Activated T-cell treated with anti-CD3 and anti-CD28 coated beads, Interleukin-2, amount 50 U/mL, for 1 hour (primary cell): Measurements from ENCODE around the gene OSBPL9.
"Not testable (repeated sequence)": the region's sequence is repeated elsewhere in the genome, so short reads cannot be mapped to it uniquely, and the experiment has no call there.

Experiments used
- DNase-seq: peaks from one replicate; pipeline ENCODE4 v3.0.0-alpha.2; 2020

Gene OSBPL9

DNA sequence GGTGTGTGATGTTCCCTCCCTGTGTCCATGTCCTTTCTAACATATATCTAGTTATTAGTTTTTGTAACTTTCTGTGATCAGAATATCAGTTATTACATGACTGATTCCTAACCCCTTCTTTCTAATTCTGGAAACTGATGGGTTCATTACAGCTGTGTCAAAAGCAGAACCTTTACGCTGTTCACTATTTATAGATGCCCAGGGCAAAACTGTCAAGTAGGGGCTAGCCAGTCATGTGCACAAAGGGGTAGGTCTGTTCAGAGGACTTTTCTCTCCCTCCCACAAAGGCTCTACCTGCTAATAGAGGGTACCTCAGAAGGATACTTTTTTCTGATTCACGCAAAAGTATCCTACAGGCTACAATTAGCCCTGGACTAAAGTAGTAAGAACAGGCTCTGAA, 182.5 kb downstream of the OSBPL9 start:
- no peak for DNase-seq

DNA sequence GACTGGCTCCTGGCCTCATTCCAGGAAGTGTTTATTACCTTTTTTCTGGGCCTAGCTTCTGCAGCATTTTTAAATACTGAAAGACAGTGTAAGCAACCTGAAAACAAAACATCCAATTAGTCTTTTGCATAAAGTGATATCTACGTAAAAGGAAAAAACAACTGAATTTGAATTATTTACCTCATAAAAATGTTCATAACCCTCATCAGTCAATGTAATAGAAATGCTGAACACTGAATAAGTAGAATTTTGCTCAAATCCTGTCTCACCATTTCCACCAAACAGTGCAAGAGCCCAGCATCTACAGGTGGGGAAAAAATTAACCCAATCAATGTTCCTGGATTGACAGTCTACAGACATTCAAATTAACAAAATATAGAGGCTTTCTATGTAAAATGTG, 197.6 kb downstream of the OSBPL9 start:
- DNase-seq, result no peak

GRCh38 chr1:51818487-51818886, 201.6 kb downstream of the OSBPL9 start:
- DNase-seq, result no peak

GRCh38 chr1:51819021-51819420, 202.1 kb downstream of the OSBPL9 start:
- not testable (repeated sequence) for DNase-seq

DNA sequence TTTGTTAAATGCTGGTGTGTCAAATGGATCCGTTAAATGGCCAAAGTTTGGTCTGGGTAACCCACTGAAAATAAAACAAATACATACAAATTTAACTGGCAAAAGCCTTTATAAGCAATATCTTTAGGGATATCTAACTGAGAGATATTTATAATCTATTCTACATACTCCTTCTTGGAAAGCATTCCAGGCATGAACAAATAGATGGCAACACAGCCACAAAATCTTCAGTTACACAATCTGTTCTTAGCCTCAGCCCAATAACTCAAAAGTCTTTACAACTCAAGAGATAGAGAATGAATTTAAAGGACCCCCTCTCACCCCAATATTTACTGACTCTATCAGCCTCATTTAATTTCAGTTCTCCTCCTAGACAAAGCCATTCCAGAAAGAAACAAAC, 202.9 kb downstream of the OSBPL9 start:
- DNase-seq, result no peak

DNA sequence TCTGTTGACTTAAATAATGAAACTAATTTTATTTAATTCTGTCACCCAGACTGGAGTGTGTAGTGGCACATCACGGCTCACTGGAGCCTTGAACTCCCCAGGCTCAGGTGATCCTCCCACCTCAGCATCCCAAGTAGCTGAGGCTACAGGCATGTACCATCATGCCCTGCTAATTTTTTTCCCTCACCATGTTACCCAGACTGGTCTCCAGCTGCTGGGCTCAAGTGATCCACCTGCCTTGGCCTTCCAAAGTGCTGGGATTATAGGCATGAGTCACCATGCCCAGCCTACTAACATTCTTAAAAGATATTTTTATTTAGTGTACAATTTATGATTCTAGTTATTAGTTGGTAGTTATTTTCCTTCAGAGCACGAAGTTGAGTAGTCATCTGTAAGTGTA, 212.2 kb downstream of the OSBPL9 start:
- no peak for DNase-seq

- DNase-seq, result no peak
Measured at GRCh38 chr1:51833700-51834099, 216.8 kb downstream of the OSBPL9 start.

DNA sequence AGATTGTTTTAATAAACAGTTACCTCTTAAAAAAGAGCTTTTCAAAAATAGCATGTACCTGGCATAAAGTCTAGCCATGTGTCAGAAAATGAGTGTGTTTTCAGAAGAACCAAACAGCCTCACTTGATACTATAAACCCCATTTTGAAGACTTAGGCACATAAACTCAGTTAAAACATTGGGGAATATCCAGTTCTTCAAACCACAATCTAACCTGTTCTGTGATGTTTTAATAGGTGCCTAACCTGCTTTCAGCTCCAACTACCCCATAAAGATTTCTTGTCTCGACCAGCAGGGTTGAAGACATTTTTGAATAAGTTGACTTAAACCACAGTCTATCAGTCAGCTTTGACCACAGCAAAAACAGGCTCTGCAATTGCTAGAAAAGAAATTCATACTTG, 220.4 kb downstream of the OSBPL9 start:
- no peak for DNase-seq
